Stimulated activated CD4-positive, alpha-beta T cell treated with anti-CD3 and anti-CD28 coated beads, Interleukin-2, amount 100 ng/mL, for 48 hours (primary cell): ENCODE results near the gene OASL.

Experiments used
- DNase-seq, 2 donors: peaks; one replicate each; pipeline ENCODE4 v3.0.0-alpha.2; 2020

OASL gene

DNA sequence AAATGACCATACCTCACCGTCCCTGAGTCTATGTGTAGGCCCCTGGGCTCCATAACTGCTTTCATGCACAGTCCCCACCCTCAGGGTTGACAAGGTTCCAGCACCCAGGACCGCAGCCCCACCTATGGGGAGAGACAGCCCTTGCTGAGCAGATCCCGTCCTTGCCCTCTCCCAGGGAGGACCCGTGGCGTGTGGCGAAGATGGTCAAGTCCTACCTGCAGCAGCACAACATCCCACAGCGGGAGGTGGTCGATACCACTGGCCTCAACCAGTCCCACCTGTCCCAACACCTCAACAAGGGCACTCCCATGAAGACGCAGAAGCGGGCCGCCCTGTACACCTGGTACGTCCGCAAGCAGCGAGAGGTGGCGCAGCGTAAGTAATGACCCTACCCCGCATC lies 50.4 kb downstream of the OASL start:
- DNase-seq, result no peak

- no peak for DNase-seq
Observed at GRCh38 chr12:120988234-120988633, 50.8 kb downstream of the OASL start.

DNA sequence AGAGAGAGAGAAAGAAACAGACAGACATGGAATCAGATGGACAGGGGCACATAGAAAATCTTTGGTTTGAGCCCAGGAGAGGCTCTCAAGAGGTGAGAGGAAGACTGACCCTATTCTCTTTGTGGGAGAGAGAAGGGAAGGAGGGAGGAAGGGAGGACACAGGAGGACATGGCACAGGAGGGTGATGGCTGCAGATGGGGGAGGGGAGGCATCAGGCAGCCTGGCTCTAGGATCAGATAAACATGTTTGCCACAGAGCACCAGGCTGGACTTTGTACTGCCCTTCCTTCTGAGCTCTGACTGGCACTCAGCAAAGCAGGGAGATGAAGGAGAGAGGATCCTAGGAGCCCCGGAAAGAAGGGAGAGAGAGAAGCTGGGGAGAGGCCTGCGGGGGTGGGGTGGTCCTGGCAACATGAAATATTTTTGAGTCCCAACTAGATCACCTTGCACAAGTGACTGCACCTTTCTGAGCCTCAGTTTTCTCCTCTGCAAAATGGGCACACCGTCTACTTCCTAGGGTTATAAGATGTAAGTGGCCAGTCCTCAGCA lies 54.6 kb downstream of the OASL start:
- no peak for DNase-seq

DNA sequence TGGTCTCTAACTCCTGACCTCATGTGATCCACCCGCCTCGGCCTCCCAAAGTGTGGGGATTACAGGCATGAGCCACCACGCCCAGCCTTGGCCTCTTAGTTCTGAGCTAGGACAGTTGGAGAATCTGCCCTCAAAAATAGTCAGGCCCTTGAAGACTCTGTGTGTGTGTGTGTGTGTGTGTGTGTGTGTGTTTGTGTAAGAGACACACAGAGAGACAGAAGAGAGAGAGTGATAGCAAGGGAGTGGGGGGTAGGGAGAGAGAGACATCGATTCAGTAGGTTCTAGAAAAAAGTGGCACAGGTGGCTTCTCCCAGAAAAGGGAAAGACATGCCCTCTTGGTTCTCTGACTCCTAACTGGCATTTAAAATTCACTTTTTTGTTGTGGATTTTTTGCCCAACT lies 55.3 kb downstream of the OASL start:
- DNase-seq, result no peak

DNA sequence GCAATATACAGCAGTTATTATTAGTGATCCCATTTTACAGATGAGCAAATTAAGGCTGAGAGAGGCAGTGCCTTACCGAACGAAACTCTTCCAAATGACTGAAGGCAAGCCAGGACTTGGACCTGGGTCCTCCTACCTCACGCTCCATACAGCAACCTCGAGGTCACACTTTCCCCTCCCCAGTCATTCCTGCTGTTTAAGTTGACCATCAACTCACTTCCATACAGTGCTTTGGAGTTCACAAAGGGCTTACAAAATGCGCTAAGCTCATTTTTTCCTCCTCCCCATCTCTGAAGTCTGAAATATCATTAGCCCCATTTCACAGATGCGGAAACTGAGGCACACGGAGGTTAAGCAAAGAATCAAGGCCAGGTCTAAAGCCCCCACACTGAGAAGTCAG lies 56.4 kb downstream of the OASL start:
- no peak for DNase-seq

- no peak for DNase-seq
Observed at GRCh38 chr12:120981407-120981941, 57.6 kb downstream of the OASL start.

- DNase-seq, result no peak
Observed at GRCh38 chr12:120980800-120981368, 58.2 kb downstream of the OASL start.

DNA sequence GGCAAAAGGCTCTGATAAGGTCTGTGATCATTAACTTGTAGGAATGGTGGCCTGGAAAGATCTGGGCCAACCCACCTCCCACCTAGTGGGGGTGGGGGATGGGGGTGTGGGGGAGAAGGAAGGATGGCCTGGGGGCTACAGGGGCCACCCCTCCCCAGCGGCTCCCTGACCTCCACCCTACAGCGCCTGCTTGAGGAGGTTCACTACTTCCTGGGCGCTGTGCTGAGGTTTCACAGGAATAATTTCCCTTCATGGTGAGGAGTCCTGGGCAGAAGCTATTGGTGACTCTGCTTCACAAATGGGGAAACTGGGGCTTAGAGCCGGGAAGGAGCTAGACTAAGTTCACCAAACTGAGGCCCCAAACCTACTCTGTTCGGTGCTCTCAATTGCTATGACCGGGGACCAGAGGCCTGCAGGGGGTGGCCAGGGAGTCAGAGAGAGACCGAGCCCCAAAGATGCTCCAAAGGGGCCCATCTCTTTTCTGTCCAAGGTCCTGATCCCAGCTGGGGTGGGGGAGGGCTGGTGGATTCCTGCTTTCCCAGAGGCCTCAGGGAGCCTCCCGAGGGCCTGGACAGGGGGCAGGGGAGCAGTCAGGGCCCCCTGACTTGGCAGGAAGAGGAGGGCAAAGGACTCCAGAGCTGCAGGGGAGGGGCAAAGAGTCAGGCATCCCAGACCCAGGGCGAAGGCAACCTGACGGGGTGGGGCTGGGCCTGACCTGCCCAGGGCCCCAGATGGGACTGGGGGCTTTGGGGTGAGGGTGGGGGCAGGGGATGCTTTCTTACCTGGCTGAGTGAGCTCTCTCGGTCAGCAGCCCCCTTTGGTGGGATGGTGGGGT lies 59.0 kb downstream of the OASL start:
- no peak for DNase-seq

DNA sequence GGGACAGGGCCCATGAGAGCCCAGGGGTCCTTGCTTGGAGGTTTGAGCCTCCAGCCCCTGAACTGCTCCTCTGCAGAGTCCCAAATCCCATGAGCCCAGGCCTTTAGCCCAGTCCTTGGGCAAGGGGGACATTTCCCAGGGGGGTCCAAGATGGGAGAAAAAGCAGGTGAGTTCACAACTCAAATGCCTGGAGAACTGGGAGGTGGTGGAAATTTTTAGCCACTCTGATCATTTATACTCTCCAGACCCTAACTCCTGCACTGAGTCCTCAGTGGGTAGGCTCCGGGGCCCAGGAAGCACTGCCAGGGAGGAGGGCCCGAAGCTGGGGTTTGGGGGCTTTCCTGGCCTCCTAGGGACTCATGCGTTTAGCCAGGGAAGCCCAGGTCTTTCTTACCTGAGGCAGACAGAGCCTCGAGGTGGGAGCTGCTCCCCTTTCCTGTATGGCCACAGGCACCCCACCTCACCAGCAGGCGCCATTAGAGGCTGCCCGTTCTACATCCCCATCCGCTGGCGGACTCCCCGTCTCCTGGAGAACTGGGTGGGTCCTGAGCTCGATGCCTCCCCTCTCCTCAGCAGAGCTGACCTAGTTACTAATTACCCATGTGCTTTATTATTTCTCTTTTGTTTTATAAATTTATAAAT lies 59.7 kb downstream of the OASL start:
- no peak for DNase-seq

DNA sequence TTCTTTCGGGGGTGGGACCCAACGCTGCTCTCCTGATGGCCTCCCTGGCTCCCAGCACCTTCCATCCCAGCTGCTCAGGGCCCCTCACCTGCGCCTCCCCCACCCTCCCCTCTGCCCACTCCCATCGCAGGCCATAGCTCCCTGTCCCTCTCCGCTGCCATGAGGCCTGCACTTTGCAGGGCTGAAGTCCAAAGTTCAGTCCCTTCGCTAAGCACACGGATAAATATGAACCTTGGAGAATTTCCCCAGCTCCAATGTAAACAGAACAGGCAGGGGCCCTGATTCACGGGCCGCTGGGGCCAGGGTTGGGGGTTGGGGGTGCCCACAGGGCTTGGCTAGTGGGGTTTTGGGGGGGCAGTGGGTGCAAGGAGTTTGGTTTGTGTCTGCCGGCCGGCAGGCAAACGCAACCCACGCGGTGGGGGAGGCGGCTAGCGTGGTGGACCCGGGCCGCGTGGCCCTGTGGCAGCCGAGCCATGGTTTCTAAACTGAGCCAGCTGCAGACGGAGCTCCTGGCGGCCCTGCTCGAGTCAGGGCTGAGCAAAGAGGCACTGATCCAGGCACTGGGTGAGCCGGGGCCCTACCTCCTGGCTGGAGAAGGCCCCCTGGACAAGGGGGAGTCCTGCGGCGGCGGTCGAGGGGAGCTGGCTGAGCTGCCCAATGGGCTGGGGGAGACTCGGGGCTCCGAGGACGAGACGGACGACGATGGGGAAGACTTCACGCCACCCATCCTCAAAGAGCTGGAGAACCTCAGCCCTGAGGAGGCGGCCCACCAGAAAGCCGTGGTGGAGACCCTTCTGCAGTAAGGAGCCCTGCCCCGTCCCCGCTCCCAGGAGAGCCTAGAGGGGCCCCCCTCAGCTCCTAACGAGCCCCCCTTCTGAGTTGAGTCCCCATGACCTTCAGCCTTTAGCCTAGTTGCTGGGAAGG lies 60.5 kb downstream of the OASL start, which contains the start of gene HNF1A:
HNF1A (plus strand) TSS at position 248 of the 924 bp plus-strand sequence; CDS start at position 474, 226 bp downstream.
- no peak for DNase-seq

DNA sequence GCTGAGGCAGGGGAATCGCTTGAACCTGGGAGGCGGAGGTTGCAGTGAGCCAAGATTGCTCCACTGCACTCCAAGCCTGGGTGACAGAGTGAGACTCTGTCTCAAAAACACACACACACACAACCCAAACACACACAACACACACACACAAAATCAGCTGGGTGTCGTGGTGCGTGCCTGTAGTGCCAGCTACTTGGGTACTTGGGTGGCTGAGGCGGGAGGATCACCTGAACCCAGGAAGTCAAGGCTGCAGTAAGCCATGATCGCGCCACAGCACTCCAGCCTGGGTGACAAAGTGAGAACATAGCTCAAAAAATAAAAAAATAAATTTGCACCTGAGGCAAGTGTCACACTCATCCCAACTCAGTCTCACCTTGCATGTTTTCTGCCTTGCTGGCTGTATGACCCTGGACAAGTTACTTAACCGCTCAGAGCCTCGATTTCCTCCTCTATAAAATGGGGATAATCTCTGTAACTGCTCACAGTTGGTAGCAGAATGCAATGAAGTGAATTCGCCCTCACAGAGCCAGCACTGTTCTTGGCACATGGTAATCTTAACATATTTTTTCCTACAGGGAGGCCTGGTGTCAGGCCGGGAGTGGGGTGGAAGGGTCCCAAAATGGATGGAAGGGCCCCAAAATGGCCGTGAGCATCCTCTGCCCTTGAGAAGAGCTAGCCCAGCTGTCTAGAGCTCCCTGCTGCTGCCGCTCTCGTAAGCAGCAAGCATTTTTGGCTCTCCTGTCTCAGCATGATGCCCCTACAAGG lies 61.3 kb downstream of the OASL start:
- DNase-seq, result no peak

- no peak for DNase-seq
Observed at GRCh38 chr12:120972870-120973543, 66.0 kb downstream of the OASL start.

DNA sequence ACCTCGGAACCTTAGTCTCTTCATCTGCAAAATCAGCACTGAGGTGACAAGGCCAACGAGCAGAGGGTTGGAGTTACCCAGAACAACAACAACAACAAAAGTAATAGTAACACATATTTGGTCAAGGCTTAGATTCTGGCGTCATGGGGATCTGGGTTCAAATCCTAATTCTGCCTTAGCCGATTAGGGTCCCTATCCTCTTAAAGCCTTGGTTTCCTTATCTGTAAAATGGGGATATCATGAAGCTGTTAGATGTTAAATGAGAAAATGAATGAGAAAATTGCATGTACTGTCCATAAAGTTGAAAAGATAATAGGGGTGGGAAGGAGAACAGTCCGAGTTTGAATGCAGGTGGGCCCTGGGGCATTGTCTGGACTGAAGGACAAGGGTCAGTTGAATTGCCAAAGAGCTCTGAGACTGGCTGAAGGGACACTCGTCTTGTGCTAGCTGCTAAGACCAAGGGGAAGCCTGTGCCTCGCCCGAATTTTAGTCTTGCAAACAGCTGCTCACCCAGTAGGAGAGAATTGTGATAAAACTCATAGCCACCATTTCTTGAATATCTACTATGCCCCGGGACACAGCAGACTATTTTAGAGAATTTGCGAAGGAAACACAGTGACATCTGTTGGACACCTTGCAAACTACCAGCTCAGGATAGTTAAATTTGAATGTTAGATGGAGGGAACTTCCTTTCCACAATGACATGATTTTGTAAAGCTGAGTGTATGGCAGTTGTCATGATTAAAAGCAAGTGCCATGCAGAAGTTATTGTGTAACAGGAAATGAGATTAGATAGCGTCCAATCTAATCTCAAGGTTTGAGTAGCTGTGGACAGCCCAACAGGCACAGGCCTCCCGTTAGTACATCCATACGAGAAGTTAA lies 67.5 kb downstream of the OASL start:
- DNase-seq, result peak in 1 of 2 donors; percentile 13

- no peak for DNase-seq
Observed at GRCh38 chr12:120970310-120970709, 68.7 kb downstream of the OASL start.
